K562 (cell line): ENCODE results near the gene PIK3R4. TPM values are rescaled to one million over a fixed set of nuclear protein-coding genes. Genes with fewer than 3 reads are reported as not detected.

Experiments used
- ATAC-seq: fragments of 200-7000 bp; cut with Tn5 transposase; 3 replicates; pipeline ENCODE4 v1.9.1; 2020; ENCODE audit warnings: moderate library complexity
- BruUV-seq: library from RNA; stranded (reverse); fragments of 400-500 nt; replicated peaks from 2 replicates; lab custom pipeline; 2021; lab: Mats Ljungman, UMichigan
- CTCF ChIA-PET: fragments of 300-600 bp; formaldehyde crosslinking; extraction: SDS; loops from one replicate; lab custom pipeline; 2021; ENCODE audit warnings: low intra/inter-chr PET ratio; lab: Yijun Ruan, JAX
- POLR2A ChIA-PET: fragments of 300-600, 350-650 bp; sonication (Branson Sonifier 250); formaldehyde crosslinking; extraction: SDS; loops from one replicate; lab custom pipeline; 2021; ENCODE audit warnings: antibody characterized with exemption, inconsistent platforms; lab: Yijun Ruan, JAX
- DNase-seq, 4 experiments: peaks; one replicate each; pipeline versions ENCODE4 v3.0.0 to v3.0.0-alpha.2; 2011 to 2018; ENCODE audit warnings: low spot score in 3 of 4, mixed read lengths in 3 of 4; ENCODE audit errors: extremely low read depth in 1 of 4
- FAIRE-seq: peaks from 2 replicates; lab custom pipeline; 2011; peaks lifted over from hg19 to GRCh38; lab: Jason Lieb, UNC
- H2AFZ ChIP-seq: 2 replicates; pipeline ENCODE4 v1.6.0; 2011; ENCODE audit warnings: low read depth, low read length, control low read depth, inconsistent platforms
- H3K27ac ChIP-seq: fragments of 200-600 bp; 3 replicates; pipeline ENCODE4 v1.8.0; 2011; ENCODE audit warnings: low read depth, mild to moderate bottlenecking, control low read depth, inconsistent platforms, low read length, moderate library complexity, mixed read lengths; ENCODE audit errors: extremely low read depth
- H3K27me3 ChIP-seq, 2 experiments: fragments of 300-600 bp in 1 of 2; 2 replicates in 1 of 2; 3 replicates in 1 of 2; pipeline versions ENCODE4 v1.6.0 to v1.8.0; 2011; ENCODE audit warnings: inconsistent platforms in 2 of 2, low read length in 2 of 2, mild to moderate bottlenecking in 1 of 2, mixed read lengths in 1 of 2, moderate library complexity in 1 of 2; ENCODE audit not compliant: control insufficient read depth in 2 of 2, insufficient read depth in 2 of 2
- H3K36me3 ChIP-seq: fragments of 300-600 bp; 3 replicates; pipeline ENCODE4 v1.8.0; 2011; ENCODE audit warnings: mild to moderate bottlenecking, low read length, inconsistent platforms; ENCODE audit not compliant: control insufficient read depth, insufficient read depth
- H3K4me1 ChIP-seq, 2 experiments: fragments of 200-600 bp in 1 of 2; replicated peaks in 1 of 2; 2 replicates in 1 of 2; 3 replicates in 1 of 2; pipeline versions ENCODE4 v1.5.1 to v1.8.0; 2011; ENCODE audit warnings: inconsistent platforms in 2 of 2, low read length in 2 of 2, mild to moderate bottlenecking in 1 of 2, mixed read lengths in 1 of 2, moderate library complexity in 1 of 2; ENCODE audit not compliant: control insufficient read depth in 2 of 2, insufficient read depth in 2 of 2
- H3K4me2 ChIP-seq: 2 replicates; pipeline ENCODE4 v1.6.1; 2011; ENCODE audit warnings: low read length, control low read depth, inconsistent platforms, mixed read lengths; ENCODE audit not compliant: insufficient read depth
- H3K4me3 ChIP-seq: fragments of 200-600 bp; sonication (generic), shearing (Covaris generic); 2 replicates; pipeline ENCODE4 v1.5.1; 2016; ENCODE audit warnings: control low read depth, inconsistent platforms
- H3K79me2 ChIP-seq: fragments of 200-600 bp; 3 replicates; pipeline ENCODE4 v1.8.0; 2011; ENCODE audit warnings: low read length, inconsistent platforms; ENCODE audit not compliant: control insufficient read depth, insufficient read depth
- H3K9ac ChIP-seq, 2 experiments: 2 replicates each; pipeline versions ENCODE4 v1.6.0 to v1.6.1; 2011; ENCODE audit warnings: low read depth in 2 of 2, low read length in 2 of 2, control low read depth in 1 of 2, inconsistent platforms in 1 of 2, mild to moderate bottlenecking in 1 of 2, mixed read lengths in 1 of 2; ENCODE audit not compliant: insufficient read depth in 1 of 2
- H3K9me1 ChIP-seq: one replicate; pipeline ENCODE4 v1.6.0; 2011; ENCODE audit warnings: inconsistent platforms, mild to moderate bottlenecking, low read length, moderate library complexity; ENCODE audit not compliant: control insufficient read depth, insufficient read depth
- H3K9me3 ChIP-seq: replicated peaks from 2 replicates; pipeline ENCODE4 v1.5.1; 2011; ENCODE audit warnings: low read depth, low read length, inconsistent platforms; ENCODE audit not compliant: control insufficient read depth, insufficient read depth
- H4K20me1 ChIP-seq: replicated peaks from 2 replicates; pipeline ENCODE4 v1.6.1; 2011; ENCODE audit warnings: low read length, inconsistent platforms, mixed read lengths; ENCODE audit not compliant: control insufficient read depth, insufficient read depth
- ATF7 ChIP-seq: fragments of 450-650 bp; IDR thresholded peaks from 2 replicates; pipeline ENCODE4 v1.7.1; 2014; ENCODE audit warnings: mild to moderate bottlenecking, moderate library complexity
- BHLHE40 ChIP-seq: IDR thresholded peaks from 2 replicates; pipeline ENCODE4 v1.6.1; 2011; ENCODE audit warnings: low read length, improper control_type of control experiment
- COPS2 ChIP-seq: fragments of 450-650 bp; conservative IDR thresholded peaks from 2 replicates; pipeline ENCODE4 v1.6.1; 2016; ENCODE audit warnings: mild to moderate bottlenecking, moderate library complexity
- HNRNPLL ChIP-seq: fragments of 200-400 bp; formaldehyde crosslinking; IDR thresholded peaks from 2 replicates; pipeline ENCODE4 v1.6.1; 2017; ENCODE audit warnings: low read length, low read depth, mild to moderate bottlenecking; ENCODE audit not compliant: poor library complexity, severe bottlenecking
- HNRNPUL1 ChIP-seq: fragments of 200-400 bp; formaldehyde crosslinking; IDR thresholded peaks from 2 replicates; pipeline ENCODE4 v1.6.1; 2017; ENCODE audit warnings: low read length
- MEF2A ChIP-seq: IDR thresholded peaks from 2 replicates; pipeline ENCODE4 v1.6.1; 2011; ENCODE audit warnings: low read depth, mild to moderate bottlenecking, low read length, moderate library complexity; ENCODE audit not compliant: control insufficient read depth
- POLR2H ChIP-seq: IDR thresholded peaks from 2 replicates; pipeline ENCODE4 v1.6.1; 2016; ENCODE audit warnings: missing genetic modification characterization, low read depth, mild to moderate bottlenecking, control low read depth, missing compliant biosample characterization, moderate library complexity
- STAT5A ChIP-seq: IDR thresholded peaks from 2 replicates; pipeline ENCODE4 v1.6.1; 2012; ENCODE audit warnings: low read length, inconsistent platforms, borderline replicate concordance
- ZNF263 ChIP-seq: sonication (generic); formaldehyde crosslinking; IDR thresholded peaks from 2 replicates; pipeline ENCODE4 v1.8.0; 2022; ENCODE audit warnings: mild to moderate bottlenecking, missing genetic modification reagents, borderline replicate concordance
- ZNF699 ChIP-seq: fragments of 250-450 bp; sonication (Bioruptor Pico); IDR thresholded peaks from 2 replicates; pipeline ENCODE4 v1.8.0; 2021; ENCODE audit warnings: mild to moderate bottlenecking, moderate library complexity; ENCODE audit not compliant: insufficient replicate concordance
- WGBS: fragments of 100-300 bp; shearing (Covaris generic); methylation state at CpG from one replicate; pipeline ENCODE4 v1.1.6; 2016; ENCODE audit warnings: low coverage, mixed read lengths; ENCODE audit not compliant: insufficient coverage; ENCODE audit errors: missing lambda C conversion rate; 5-methylcytosine and 5-hydroxymethylcytosine counted together
- in situ Hi-C: fragments of 300-500 bp; cut with MboI; formaldehyde crosslinking; loops from 4 replicates; pipeline ENCODE4 v1.15.0; 2018; ENCODE audit warnings: inconsistent platforms, mixed read lengths
- intact Hi-C: fragments of 100-400 bp; cut with micrococcal nuclease; formaldehyde crosslinking; loops from 2 replicates; pipeline ENCODE4 v1.14.2; 2022
- polyA plus RNA-seq, 8 experiments: library from polyadenylated mRNA; depleted of rRNA in 4 of 8; stranded (reverse) in 5 of 8; unstranded in 3 of 8; fragments of >200 nt; fragmentation: Nextera tagmentation in 2 of 8; fragmentation: Illumina TruSeq in 1 of 8; extraction: Ambion mirVana in 2 of 8; extraction: Trizol in 1 of 8; gene quantifications; 2 replicates each; pipeline versions ENCODE4 v1.2.1 to v1.2.3, GENCODE V29; 2011 to 2014; ENCODE audit warnings: inconsistent platforms in 1 of 8, missing spikeins in 1 of 8
- total RNA-seq, 7 experiments: library from RNA; depleted of rRNA in 6 of 7; stranded (reverse); fragments of >200 nt in 6 of 7; fragmentation: Illumina TruSeq in 2 of 7; extraction: Trizol in 2 of 7; gene quantifications; 2 replicates each; pipeline versions ENCODE4 v1.2.1 to v1.2.3, GENCODE V29; 2011 to 2021; ENCODE audit warnings: low replicate concordance in 1 of 7
- TF ChIP-seq, protein P1 (sequence below): sonication (generic); formaldehyde crosslinking; IDR thresholded peaks from 2 replicates; pipeline ENCODE4 v1.8.0; 2022; ENCODE audit warnings: mild to moderate bottlenecking, missing genetic modification reagents
- TF ChIP-seq, protein P2 (sequence below): fragments of 250-450 bp; sonication (Bioruptor Pico); IDR thresholded peaks from 2 replicates; pipeline ENCODE4 v1.8.0; 2022; ENCODE audit warnings: inconsistent platforms, mild to moderate bottlenecking, moderate library complexity, borderline replicate concordance
- TF ChIP-seq, protein P3 (sequence below): fragments of 200-800 bp; sonication (Bioruptor generic); IDR thresholded peaks from 2 replicates; pipeline ENCODE4 v1.6.1; 2017; ENCODE audit warnings: missing genetic modification characterization, missing compliant biosample characterization
- TF ChIP-seq, protein P4 (sequence below): fragments of 250-450 bp; sonication (Bioruptor Pico); IDR thresholded peaks from 2 replicates; pipeline ENCODE4 v1.8.0; 2022; ENCODE audit warnings: inconsistent platforms

The PIK3R4 gene
- total and polyA plus RNA-seq, 9 of the 15 experiments (the other 6 are each of a cell fraction or from before 2014, with no cell fraction given), result 20.6 to 45.8 (median 26.0) TPM

DNA sequence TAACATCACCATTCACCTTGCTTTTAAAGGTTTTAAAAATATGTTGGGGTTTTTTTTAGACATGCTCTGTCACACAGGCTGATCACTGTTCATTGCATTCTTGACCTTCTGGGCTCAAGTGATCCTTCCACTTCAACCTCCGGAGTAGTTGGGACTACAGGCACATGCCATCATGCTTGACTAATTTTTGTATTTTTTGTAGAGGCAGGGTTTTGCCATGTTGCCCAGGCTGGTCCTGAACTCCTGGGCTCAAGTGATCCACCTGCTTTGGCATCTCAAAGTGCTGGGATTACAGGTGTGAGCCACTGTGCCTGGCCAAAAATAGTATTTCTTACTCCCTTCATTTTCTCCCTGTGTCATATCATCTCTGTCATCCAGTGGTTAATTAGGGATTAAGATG is 101.4 kb downstream of the PIK3R4 start:
- Histone ChIP-seq H3K9ac (no peak overlapping the region), H2AFZ (no peak overlapping the region), H3K4me2 (no peak overlapping the region), H3K9me1 (no peaks in the 10 kb centered on the region), H3K9me3 (no peaks in the 10 kb centered on the region), H3K79me2 (no peaks in the 10 kb centered on the region), H3K36me3 (no peaks in the 10 kb centered on the region), H3K27ac (no peak overlapping the region), H4K20me1 (no peaks in the 10 kb centered on the region), H3K4me3 (no peak overlapping the region), H3K27me3 (peaks cover 2 to 11% of the 10 kb centered on the region in 2 experiments; a peak in 4 of 5 replicates), H3K4me1 (no peaks in the 10 kb centered on the region; a peak in 1 of 5 replicates)
- FAIRE-seq (no peak), ATAC-seq (no peak), DNase-seq (no peak)
- BruUV-seq, result no TSS peak
- intact Hi-C loops, result no loop called here
- 0% methylated on average over 1 of the region's 1 CpG for WGBS
- POLR2A ChIA-PET, result no interaction called here
- CTCF ChIA-PET, result no interaction called here
- in situ Hi-C loops, result no loop called here
- TF ChIP-seq, protein P1, sequence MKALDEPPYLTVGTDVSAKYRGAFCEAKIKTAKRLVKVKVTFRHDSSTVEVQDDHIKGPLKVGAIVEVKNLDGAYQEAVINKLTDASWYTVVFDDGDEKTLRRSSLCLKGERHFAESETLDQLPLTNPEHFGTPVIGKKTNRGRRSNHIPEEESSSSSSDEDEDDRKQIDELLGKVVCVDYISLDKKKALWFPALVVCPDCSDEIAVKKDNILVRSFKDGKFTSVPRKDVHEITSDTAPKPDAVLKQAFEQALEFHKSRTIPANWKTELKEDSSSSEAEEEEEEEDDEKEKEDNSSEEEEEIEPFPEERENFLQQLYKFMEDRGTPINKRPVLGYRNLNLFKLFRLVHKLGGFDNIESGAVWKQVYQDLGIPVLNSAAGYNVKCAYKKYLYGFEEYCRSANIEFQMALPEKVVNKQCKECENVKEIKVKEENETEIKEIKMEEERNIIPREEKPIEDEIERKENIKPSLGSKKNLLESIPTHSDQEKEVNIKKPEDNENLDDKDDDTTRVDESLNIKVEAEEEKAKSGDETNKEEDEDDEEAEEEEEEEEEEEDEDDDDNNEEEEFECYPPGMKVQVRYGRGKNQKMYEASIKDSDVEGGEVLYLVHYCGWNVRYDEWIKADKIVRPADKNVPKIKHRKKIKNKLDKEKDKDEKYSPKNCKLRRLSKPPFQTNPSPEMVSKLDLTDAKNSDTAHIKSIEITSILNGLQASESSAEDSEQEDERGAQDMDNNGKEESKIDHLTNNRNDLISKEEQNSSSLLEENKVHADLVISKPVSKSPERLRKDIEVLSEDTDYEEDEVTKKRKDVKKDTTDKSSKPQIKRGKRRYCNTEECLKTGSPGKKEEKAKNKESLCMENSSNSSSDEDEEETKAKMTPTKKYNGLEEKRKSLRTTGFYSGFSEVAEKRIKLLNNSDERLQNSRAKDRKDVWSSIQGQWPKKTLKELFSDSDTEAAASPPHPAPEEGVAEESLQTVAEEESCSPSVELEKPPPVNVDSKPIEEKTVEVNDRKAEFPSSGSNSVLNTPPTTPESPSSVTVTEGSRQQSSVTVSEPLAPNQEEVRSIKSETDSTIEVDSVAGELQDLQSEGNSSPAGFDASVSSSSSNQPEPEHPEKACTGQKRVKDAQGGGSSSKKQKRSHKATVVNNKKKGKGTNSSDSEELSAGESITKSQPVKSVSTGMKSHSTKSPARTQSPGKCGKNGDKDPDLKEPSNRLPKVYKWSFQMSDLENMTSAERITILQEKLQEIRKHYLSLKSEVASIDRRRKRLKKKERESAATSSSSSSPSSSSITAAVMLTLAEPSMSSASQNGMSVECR (CRISPR knock-in tag), result no peak
- TF ChIP-seq HNRNPLL (no peak), ATF7 (no peak), MEF2A (no peak), ZNF699 (CRISPR knock-in tag) (no peak), COPS2 (no peak), POLR2H (tag) (no peak), ZNF263 (no peak), BHLHE40 (no peak), HNRNPUL1 (no peak), STAT5A (no peak)
- TF ChIP-seq, protein P2, sequence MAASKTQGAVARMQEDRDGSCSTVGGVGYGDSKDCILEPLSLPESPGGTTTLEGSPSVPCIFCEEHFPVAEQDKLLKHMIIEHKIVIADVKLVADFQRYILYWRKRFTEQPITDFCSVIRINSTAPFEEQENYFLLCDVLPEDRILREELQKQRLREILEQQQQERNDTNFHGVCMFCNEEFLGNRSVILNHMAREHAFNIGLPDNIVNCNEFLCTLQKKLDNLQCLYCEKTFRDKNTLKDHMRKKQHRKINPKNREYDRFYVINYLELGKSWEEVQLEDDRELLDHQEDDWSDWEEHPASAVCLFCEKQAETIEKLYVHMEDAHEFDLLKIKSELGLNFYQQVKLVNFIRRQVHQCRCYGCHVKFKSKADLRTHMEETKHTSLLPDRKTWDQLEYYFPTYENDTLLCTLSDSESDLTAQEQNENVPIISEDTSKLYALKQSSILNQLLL (CRISPR knock-in tag), result no peak
- TF ChIP-seq, protein P3, sequence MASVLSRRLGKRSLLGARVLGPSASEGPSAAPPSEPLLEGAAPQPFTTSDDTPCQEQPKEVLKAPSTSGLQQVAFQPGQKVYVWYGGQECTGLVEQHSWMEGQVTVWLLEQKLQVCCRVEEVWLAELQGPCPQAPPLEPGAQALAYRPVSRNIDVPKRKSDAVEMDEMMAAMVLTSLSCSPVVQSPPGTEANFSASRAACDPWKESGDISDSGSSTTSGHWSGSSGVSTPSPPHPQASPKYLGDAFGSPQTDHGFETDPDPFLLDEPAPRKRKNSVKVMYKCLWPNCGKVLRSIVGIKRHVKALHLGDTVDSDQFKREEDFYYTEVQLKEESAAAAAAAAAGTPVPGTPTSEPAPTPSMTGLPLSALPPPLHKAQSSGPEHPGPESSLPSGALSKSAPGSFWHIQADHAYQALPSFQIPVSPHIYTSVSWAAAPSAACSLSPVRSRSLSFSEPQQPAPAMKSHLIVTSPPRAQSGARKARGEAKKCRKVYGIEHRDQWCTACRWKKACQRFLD (CRISPR knock-in tag), result no peak
- TF ChIP-seq, protein P4, sequence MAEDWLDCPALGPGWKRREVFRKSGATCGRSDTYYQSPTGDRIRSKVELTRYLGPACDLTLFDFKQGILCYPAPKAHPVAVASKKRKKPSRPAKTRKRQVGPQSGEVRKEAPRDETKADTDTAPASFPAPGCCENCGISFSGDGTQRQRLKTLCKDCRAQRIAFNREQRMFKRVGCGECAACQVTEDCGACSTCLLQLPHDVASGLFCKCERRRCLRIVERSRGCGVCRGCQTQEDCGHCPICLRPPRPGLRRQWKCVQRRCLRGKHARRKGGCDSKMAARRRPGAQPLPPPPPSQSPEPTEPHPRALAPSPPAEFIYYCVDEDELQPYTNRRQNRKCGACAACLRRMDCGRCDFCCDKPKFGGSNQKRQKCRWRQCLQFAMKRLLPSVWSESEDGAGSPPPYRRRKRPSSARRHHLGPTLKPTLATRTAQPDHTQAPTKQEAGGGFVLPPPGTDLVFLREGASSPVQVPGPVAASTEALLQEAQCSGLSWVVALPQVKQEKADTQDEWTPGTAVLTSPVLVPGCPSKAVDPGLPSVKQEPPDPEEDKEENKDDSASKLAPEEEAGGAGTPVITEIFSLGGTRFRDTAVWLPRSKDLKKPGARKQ (CRISPR knock-in tag), result no peak
